ENCODE measurements around the gene TCIRG1. TPM values are rescaled to one million over a fixed set of nuclear protein-coding genes. Genes with fewer than 3 reads are reported as not detected.

Gene TCIRG1
- total RNA-seq, 4 donors from 2014 or later = 61.6 to 124 (median 81.4) TPM

DNA sequence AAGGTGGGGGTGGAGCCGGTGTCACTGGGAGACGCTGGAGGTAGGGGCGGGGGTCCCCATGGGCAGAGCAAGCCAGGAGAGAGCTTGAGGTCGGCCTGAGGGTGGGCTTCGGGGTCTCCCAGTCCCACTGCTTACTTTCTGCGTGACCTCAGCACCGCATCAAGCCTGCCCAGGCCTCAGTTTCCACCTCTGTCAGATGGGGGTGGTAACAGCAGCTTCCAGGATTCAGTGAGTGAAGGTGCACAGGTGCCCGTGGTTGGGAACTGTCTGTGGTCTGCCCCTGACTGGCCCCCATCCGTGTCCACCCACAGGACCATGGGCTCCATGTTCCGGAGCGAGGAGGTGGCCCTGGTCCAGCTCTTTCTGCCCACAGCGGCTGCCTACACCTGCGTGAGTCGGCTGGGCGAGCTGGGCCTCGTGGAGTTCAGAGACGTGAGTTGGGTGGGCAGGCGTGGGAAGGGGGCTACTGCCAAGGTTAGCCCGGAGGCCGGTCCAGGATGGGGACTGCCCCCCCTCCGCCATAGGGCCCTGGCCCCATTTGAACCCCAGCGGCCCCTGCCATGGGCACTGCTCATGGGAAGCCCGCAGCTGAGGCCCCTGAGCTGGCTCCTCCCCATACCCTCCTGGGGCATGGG is 2.2 kb downstream of the TCIRG1 start:
- no peak for DNase-seq (ENCODE audit: extremely low spot score)
- TF ChIP-seq, protein P1, sequence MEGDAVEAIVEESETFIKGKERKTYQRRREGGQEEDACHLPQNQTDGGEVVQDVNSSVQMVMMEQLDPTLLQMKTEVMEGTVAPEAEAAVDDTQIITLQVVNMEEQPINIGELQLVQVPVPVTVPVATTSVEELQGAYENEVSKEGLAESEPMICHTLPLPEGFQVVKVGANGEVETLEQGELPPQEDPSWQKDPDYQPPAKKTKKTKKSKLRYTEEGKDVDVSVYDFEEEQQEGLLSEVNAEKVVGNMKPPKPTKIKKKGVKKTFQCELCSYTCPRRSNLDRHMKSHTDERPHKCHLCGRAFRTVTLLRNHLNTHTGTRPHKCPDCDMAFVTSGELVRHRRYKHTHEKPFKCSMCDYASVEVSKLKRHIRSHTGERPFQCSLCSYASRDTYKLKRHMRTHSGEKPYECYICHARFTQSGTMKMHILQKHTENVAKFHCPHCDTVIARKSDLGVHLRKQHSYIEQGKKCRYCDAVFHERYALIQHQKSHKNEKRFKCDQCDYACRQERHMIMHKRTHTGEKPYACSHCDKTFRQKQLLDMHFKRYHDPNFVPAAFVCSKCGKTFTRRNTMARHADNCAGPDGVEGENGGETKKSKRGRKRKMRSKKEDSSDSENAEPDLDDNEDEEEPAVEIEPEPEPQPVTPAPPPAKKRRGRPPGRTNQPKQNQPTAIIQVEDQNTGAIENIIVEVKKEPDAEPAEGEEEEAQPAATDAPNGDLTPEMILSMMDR (IDR thresholded peaks at IDR 0.05) = no peak
- TF ChIP-seq POLR2A (IDR thresholded peaks at IDR 0.05; ENCODE audit: low read depth) (no peak), EP300 (IDR thresholded peaks at IDR 0.05) (no peak), POLR2AphosphoS5 (IDR thresholded peaks at IDR 0.05) (no peak)
- peak overlapping the region; percentile 70 to 88 (median 76) for H3K4me3 ChIP-seq
- peaks cover 22 to 56% (median 49%) of the 10 kb centered on the region in 4 donors for H3K36me3 ChIP-seq
- intact Hi-C loops (cut with DNase I) = no loop called here
- 86% methylated on average over 4 of the region's 23 CpGs for WGBS
- H3K4me1 ChIP-seq = peaks cover 40 to 81% (median 76%) of the 10 kb centered on the region in 4 donors
- no peaks in the 10 kb centered on the region for H3K27me3 ChIP-seq
- H3K9me3 ChIP-seq = no peaks in the 10 kb centered on the region
- H3K27ac ChIP-seq (replicated peaks in 1 of 4) = peak overlapping the region; percentile 87 to 92 (median 88)

DNA sequence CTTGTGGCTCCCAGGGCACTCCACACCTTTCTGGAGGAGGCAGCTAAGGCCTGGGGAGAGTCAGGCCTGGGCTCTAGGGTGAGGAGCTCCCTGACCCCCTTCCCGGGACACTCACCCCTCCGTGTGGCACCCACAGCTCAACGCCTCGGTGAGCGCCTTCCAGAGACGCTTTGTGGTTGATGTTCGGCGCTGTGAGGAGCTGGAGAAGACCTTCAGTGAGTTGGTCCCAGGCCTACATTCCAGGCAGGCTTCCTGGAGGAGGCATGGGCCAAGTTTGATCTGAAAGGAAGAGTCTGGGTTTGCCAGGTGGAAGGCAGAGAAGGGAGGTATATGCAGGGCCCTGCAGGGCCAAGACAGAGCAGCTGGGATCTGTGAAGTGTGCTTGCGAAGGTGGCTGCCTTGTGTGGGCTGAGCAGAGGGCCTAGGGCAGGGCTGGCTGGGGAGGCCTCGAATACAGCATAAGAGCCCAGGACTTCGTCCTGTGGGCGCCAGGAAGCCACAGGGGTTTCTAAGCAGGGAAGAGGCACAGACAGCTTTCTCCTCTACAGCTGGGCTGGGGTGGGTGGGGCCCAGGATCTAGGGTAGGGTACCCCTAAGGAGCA is 2.9 kb downstream of the TCIRG1 start:
- H3K9me3 ChIP-seq = no peaks in the 10 kb centered on the region
- H3K4me1 ChIP-seq = peaks cover 34 to 75% (median 70%) of the 10 kb centered on the region in 4 donors
- H3K27me3 ChIP-seq = no peaks in the 10 kb centered on the region
- H3K4me3 ChIP-seq = no peak overlapping the region
- WGBS = 47% methylated on average over 3 of the region's 12 CpGs
- DNase-seq (ENCODE audit: extremely low spot score) = no peak
- intact Hi-C loops (cut with DNase I) = no loop called here
- H3K36me3 ChIP-seq = peaks cover 22 to 53% (median 51%) of the 10 kb centered on the region in 4 donors
- TF ChIP-seq POLR2AphosphoS5 (IDR thresholded peaks at IDR 0.05) (no peak), EP300 (IDR thresholded peaks at IDR 0.05) (no peak), POLR2A (IDR thresholded peaks at IDR 0.05; ENCODE audit: low read depth) (no peak)
- TF ChIP-seq, protein P1 (IDR thresholded peaks at IDR 0.05) = no peak
- peak overlapping the region; percentile 87 to 92 (median 88) for H3K27ac ChIP-seq (replicated peaks in 1 of 4)

DNA sequence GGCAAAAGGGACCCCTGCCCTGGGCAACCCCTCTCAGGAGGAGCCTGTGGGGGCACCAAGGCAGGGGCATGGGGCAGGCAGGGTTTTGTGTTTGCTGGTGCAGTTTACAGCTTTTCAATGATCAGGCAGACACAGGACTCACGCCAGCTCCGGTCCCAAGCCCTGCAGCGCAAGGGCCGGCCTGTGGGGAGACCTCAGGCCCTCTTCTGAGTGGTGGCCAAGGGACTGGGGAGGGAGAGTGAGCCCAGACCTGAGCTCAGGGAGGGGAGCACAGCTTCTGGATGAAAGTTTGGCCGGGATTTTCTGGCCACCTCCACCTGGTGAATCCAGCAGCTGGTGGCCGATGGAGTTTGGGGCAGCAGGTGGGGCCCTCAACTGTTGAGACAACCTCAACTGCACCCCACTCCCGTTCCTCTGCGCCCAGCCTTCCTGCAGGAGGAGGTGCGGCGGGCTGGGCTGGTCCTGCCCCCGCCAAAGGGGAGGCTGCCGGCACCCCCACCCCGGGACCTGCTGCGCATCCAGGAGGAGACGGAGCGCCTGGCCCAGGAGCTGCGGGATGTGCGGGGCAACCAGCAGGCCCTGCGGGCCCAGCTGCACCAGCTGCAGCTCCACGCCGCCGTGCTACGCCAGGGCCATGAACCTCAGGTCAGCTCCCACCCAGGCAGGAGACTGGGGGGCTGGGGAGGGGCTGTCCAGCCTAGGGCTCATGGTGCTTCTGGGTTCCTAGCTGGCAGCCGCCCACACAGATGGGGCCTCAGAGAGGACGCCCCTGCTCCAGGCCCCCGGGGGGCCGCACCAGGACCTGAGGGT is 3.6 kb downstream of the TCIRG1 start:
- intact Hi-C loops (cut with DNase I) = no loop called here
- H3K27me3 ChIP-seq = no peaks in the 10 kb centered on the region
- H3K9me3 ChIP-seq = no peaks in the 10 kb centered on the region
- TF ChIP-seq POLR2AphosphoS5 (IDR thresholded peaks at IDR 0.05) (no peak), POLR2A (IDR thresholded peaks at IDR 0.05; ENCODE audit: low read depth) (no peak), EP300 (IDR thresholded peaks at IDR 0.05) (no peak)
- TF ChIP-seq, protein P1 (IDR thresholded peaks at IDR 0.05) = no peak
- no peak for DNase-seq (ENCODE audit: extremely low spot score)
- no peak overlapping the region for H3K4me3 ChIP-seq
- 86% methylated on average over 2 of the region's 27 CpGs for WGBS
- H3K36me3 ChIP-seq = peaks cover 24 to 56% (median 53%) of the 10 kb centered on the region in 4 donors
- H3K27ac ChIP-seq (replicated peaks in 1 of 4) = peak overlapping the region; percentile 40 to 92 (median 88)
- peaks cover 27 to 68% (median 63%) of the 10 kb centered on the region in 4 donors for H3K4me1 ChIP-seq

DNA sequence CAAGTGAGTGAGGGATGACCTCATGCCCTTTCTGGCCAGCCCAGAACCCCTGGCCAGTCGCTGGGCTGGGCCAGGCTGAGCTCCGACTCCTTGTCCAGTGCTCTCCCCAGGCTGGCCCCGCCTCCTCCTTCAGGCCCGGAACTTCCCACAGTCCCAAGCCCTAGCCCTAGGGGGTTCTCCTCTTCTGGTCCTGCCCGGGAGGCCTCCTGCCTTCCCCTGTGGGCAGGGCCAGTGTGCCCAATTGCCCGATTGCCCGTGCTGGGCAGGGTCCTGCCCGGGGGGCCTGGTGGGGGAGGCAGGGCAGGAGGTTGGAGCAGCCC is 4.2 kb downstream of the TCIRG1 start:
- no peaks in the 10 kb centered on the region for H3K9me3 ChIP-seq
- H3K27ac ChIP-seq (replicated peaks in 1 of 4) = peak overlapping the region; percentile 25 to 89 (median 48)
- H3K36me3 ChIP-seq = peaks cover 29 to 62% (median 58%) of the 10 kb centered on the region in 4 donors
- H3K27me3 ChIP-seq = no peaks in the 10 kb centered on the region
- intact Hi-C loops (cut with DNase I) = no loop called here
- DNase-seq (ENCODE audit: extremely low spot score) = no peak
- no peak overlapping the region for H3K4me3 ChIP-seq
- WGBS = no CpG with 5 or more reads among the region's 8 CpGs
- no peak for TF ChIP-seq EP300 (IDR thresholded peaks at IDR 0.05)
- no peak for TF ChIP-seq POLR2AphosphoS5 (IDR thresholded peaks at IDR 0.05)
- TF ChIP-seq POLR2A (IDR thresholded peaks at IDR 0.05; ENCODE audit: low read depth) = no peak
- TF ChIP-seq, protein P1 (IDR thresholded peaks at IDR 0.05) = no peak
- H3K4me1 ChIP-seq = peaks cover 21 to 62% (median 57%) of the 10 kb centered on the region in 4 donors
